K562 (cell line): ENCODE data around the gene PIK3R2. TPM values are rescaled to one million over a fixed set of nuclear protein-coding genes. Genes with fewer than 3 reads are reported as not detected.

ENCODE experiments used
- CCAR2 ChIP-seq: fragments of 200-400 bp; formaldehyde crosslinking; IDR thresholded peaks from 2 replicates; pipeline ENCODE4 v1.6.1; 2017; ENCODE audit warnings: mild to moderate bottlenecking, low read depth, low read length
- ETV5 ChIP-seq: sonication (generic); formaldehyde crosslinking; IDR thresholded peaks from 2 replicates; pipeline ENCODE4 v1.4.0; 2020; ENCODE audit warnings: low read depth, mild to moderate bottlenecking, missing genetic modification reagents
- MYC ChIP-seq, 2 experiments: fragments of 250-450 bp in 1 of 2; sonication (Bioruptor Pico) in 1 of 2; IDR thresholded peaks; 2 replicates each; pipeline versions ENCODE4 v1.5.1 to v1.6.1; 2012 to 2021; ENCODE audit warnings: low read depth in 2 of 2, borderline replicate concordance in 1 of 2, improper control_type of control experiment in 1 of 2, low read length in 1 of 2, mild to moderate bottlenecking in 1 of 2, moderate library complexity in 1 of 2
- POLR2A ChIP-seq: fragments of 450-650 bp; conservative IDR thresholded peaks from 2 replicates; pipeline ENCODE4 v1.6.1; 2016
- PYGO2 ChIP-seq: fragments of 450-650 bp; IDR thresholded peaks from 2 replicates; pipeline ENCODE4 v1.6.1; 2016; ENCODE audit warnings: mild to moderate bottlenecking, missing genetic modification characterization, moderate library complexity, missing compliant biosample characterization
- RBM14 ChIP-seq: fragments of 200-400 bp; formaldehyde crosslinking; IDR thresholded peaks from 2 replicates; pipeline ENCODE4 v1.6.1; 2018; ENCODE audit warnings: low read depth, mild to moderate bottlenecking, low read length, moderate library complexity, borderline replicate concordance; ENCODE audit not compliant: insufficient read depth
- SAFB2 ChIP-seq: fragments of 200-400 bp; formaldehyde crosslinking; IDR thresholded peaks from 2 replicates; pipeline ENCODE4 v1.6.1; 2018; ENCODE audit warnings: borderline replicate concordance, low read length, low read depth, moderate library complexity; ENCODE audit not compliant: severe bottlenecking
- SMARCC2 ChIP-seq: fragments of 450-650 bp; IDR thresholded peaks from 2 replicates; pipeline ENCODE4 v1.6.1; 2017; ENCODE audit warnings: antibody characterized with exemption, moderate library complexity, mild to moderate bottlenecking, low read depth
- XRCC4 ChIP-seq: IDR thresholded peaks from one replicate; pipeline ENCODE4 v1.6.1; 2011; ENCODE audit not compliant: insufficient read depth, insufficient read length; ENCODE audit errors: extremely low read depth
- ZNF232 ChIP-seq: sonication (generic); formaldehyde crosslinking; IDR thresholded peaks from 2 replicates; pipeline ENCODE4 v1.8.0; 2022; ENCODE audit warnings: mild to moderate bottlenecking, missing genetic modification reagents
- ZNF274 ChIP-seq: IDR thresholded peaks from 2 replicates; pipeline ENCODE4 v1.6.1; 2011; ENCODE audit warnings: low read depth, mild to moderate bottlenecking, low read length, moderate library complexity, borderline replicate concordance
- ZNF347 ChIP-seq: fragments of 450-650 bp; formaldehyde crosslinking; IDR thresholded peaks from 2 replicates; pipeline ENCODE4 v1.4.0; 2020; ENCODE audit warnings: low read depth, mild to moderate bottlenecking, moderate library complexity
- polyA plus RNA-seq, 8 experiments: library from polyadenylated mRNA; depleted of rRNA in 4 of 8; stranded (reverse) in 5 of 8; unstranded in 3 of 8; fragments of >200 nt; fragmentation: Nextera tagmentation in 2 of 8; fragmentation: Illumina TruSeq in 1 of 8; extraction: Ambion mirVana in 2 of 8; extraction: Trizol in 1 of 8; gene quantifications; 2 replicates each; pipeline versions ENCODE4 v1.2.1 to v1.2.3, GENCODE V29; 2011 to 2014; ENCODE audit warnings: inconsistent platforms in 1 of 8, missing spikeins in 1 of 8
- total RNA-seq, 7 experiments: library from RNA; depleted of rRNA in 6 of 7; stranded (reverse); fragments of >200 nt in 6 of 7; fragmentation: Illumina TruSeq in 2 of 7; extraction: Trizol in 2 of 7; gene quantifications; 2 replicates each; pipeline versions ENCODE4 v1.2.1 to v1.2.3, GENCODE V29; 2011 to 2021; ENCODE audit warnings: low replicate concordance in 1 of 7
- TF ChIP-seq, protein P1 (sequence below): IDR thresholded peaks from 2 replicates; pipeline ENCODE4 v1.6.1; 2016; ENCODE audit warnings: missing genetic modification characterization, missing compliant biosample characterization
- TF ChIP-seq, protein P2 (sequence below), 2 experiments: fragments of 450-650 bp; formaldehyde crosslinking in 1 of 2; IDR thresholded peaks; 2 replicates each; pipeline versions ENCODE4 v1.4.0 to v1.6.1; 2014 to 2020; ENCODE audit warnings: mild to moderate bottlenecking in 2 of 2, borderline replicate concordance in 1 of 2, low read depth in 1 of 2
- TF ChIP-seq, protein P3 (sequence below), 3 experiments: IDR thresholded peaks in 2 of 3; conservative IDR thresholded peaks in 1 of 3; 2 replicates each; pipeline ENCODE4 v1.5.1; 2011 to 2012; ENCODE audit warnings: low read length in 3 of 3, mild to moderate bottlenecking in 3 of 3, control low read depth in 2 of 3, improper control_type of control experiment in 1 of 3, inconsistent platforms in 1 of 3, low read depth in 1 of 3, mixed read lengths in 1 of 3, moderate library complexity in 1 of 3; ENCODE audit not compliant: insufficient read depth in 2 of 3

The PIK3R2 gene
- total and polyA plus RNA-seq, 9 of the 15 experiments (the other 6 are each of a cell fraction or from before 2014, with no cell fraction given): 0.39 to 37.9 (median 5.3) TPM

DNA sequence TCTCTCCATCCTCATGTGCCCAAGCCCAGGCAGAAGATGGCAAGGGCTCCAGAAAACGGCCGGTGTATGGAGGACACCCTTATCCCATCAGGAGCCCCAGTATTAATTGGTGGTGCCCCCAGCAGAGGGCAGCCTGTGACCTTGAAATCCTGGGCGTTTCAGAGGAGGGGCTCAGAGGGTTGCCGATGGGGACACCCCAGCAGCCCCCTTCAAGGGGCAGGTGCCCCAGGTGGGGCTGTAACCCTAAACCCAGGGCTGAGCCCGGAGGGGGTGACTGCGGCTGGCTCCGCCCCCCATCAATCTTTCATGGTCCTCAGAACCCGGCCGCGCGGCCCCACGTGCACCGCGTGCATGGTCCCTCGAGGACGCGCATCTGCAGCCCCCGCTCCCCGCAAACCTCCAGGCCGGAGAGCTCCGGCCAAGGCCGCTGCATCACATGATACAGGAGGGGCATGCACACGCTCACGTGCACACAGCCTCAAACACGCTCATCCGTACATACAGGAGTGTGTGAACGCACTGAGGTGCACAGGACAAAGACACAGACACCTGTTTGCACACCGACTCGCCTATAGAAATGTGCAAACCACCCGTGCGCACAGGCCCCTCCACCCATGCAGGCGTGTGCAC, 49.9 kb downstream of the PIK3R2 start (continued):
- TF ChIP-seq ZNF274 (no peak), XRCC4 (no peak), ZNF232 (CRISPR knock-in tag) (no peak), PYGO2 (tag) (no peak), SMARCC2 (no peak), RBM14 (no peak), ZNF347 (no peak), SAFB2 (no peak), ETV5 (CRISPR knock-in tag) (no peak), CCAR2 (no peak), MYC (IDR thresholded peaks at IDR 0.05; ENCODE audit: low read depth, low read length) (0 out of 2 replicates have a peak, but pooled peaks have one; percentile 66), MYC (CRISPR knock-in tag; IDR thresholded peaks at IDR 0.05; ENCODE audit: borderline replicate concordance, low read depth) (peak; percentile 59; the same call in 1 of the 2 replicates), POLR2A (no peak)
- TF ChIP-seq, protein P1, sequence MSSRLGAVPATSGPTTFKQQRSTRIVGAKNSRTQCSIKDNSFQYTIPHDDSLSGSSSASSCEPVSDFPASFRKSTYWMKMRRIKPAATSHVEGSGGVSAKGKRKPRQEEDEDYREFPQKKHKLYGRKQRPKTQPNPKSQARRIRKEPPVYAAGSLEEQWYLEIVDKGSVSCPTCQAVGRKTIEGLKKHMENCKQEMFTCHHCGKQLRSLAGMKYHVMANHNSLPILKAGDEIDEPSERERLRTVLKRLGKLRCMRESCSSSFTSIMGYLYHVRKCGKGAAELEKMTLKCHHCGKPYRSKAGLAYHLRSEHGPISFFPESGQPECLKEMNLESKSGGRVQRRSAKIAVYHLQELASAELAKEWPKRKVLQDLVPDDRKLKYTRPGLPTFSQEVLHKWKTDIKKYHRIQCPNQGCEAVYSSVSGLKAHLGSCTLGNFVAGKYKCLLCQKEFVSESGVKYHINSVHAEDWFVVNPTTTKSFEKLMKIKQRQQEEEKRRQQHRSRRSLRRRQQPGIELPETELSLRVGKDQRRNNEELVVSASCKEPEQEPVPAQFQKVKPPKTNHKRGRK (tag): no peak
- TF ChIP-seq, protein P2, sequence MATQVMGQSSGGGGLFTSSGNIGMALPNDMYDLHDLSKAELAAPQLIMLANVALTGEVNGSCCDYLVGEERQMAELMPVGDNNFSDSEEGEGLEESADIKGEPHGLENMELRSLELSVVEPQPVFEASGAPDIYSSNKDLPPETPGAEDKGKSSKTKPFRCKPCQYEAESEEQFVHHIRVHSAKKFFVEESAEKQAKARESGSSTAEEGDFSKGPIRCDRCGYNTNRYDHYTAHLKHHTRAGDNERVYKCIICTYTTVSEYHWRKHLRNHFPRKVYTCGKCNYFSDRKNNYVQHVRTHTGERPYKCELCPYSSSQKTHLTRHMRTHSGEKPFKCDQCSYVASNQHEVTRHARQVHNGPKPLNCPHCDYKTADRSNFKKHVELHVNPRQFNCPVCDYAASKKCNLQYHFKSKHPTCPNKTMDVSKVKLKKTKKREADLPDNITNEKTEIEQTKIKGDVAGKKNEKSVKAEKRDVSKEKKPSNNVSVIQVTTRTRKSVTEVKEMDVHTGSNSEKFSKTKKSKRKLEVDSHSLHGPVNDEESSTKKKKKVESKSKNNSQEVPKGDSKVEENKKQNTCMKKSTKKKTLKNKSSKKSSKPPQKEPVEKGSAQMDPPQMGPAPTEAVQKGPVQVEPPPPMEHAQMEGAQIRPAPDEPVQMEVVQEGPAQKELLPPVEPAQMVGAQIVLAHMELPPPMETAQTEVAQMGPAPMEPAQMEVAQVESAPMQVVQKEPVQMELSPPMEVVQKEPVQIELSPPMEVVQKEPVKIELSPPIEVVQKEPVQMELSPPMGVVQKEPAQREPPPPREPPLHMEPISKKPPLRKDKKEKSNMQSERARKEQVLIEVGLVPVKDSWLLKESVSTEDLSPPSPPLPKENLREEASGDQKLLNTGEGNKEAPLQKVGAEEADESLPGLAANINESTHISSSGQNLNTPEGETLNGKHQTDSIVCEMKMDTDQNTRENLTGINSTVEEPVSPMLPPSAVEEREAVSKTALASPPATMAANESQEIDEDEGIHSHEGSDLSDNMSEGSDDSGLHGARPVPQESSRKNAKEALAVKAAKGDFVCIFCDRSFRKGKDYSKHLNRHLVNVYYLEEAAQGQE (IDR thresholded peaks at IDR 0.05; ENCODE audit: borderline replicate concordance): peak; percentile 51
- TF ChIP-seq, protein P2 (CRISPR knock-in tag; IDR thresholded peaks at IDR 0.05; ENCODE audit: low read depth): no peak
- TF ChIP-seq, protein P3, sequence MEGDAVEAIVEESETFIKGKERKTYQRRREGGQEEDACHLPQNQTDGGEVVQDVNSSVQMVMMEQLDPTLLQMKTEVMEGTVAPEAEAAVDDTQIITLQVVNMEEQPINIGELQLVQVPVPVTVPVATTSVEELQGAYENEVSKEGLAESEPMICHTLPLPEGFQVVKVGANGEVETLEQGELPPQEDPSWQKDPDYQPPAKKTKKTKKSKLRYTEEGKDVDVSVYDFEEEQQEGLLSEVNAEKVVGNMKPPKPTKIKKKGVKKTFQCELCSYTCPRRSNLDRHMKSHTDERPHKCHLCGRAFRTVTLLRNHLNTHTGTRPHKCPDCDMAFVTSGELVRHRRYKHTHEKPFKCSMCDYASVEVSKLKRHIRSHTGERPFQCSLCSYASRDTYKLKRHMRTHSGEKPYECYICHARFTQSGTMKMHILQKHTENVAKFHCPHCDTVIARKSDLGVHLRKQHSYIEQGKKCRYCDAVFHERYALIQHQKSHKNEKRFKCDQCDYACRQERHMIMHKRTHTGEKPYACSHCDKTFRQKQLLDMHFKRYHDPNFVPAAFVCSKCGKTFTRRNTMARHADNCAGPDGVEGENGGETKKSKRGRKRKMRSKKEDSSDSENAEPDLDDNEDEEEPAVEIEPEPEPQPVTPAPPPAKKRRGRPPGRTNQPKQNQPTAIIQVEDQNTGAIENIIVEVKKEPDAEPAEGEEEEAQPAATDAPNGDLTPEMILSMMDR (IDR thresholded peaks at IDR 0.05 in 2 of 3, conservative IDR thresholded peaks at IDR 0.05 in 1 of 3; ENCODE audit: insufficient read depth in 2 of 3, low read depth in 1 of 3, low read length in 3 of 3): peak; percentile 48 to 69 (median 60); a peak in 5 of 6 replicates
